HuH-7 (cell line): ENCODE measurements around the gene ATF6.

Source experiments
- DNase-seq: peaks from one replicate; pipeline ENCODE4 v3.0.0; 2011; ENCODE audit warnings: low spot score

ATF6 gene

DNA sequence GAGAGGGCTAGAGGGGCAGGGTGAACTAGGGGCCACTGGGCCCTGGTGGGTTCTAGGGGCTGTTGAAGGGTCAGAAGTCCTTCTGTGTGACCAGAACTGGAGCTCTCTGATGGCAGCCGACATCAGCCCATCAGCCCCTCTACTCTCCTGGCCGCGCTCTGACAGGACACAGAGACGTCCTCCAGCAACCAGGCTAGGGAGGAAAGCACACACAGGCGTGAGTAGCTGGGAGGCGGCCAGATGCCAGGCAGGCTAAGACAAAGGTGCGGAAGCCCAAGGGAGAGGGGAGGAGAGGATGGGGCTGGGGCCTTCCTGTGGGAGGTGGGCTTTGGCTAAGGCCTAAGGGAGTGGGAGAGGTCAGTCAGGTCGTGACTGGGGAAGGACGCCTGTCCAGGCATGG, 206.7 kb downstream of the ATF6 start:
- DNase-seq, result no peak

DNA sequence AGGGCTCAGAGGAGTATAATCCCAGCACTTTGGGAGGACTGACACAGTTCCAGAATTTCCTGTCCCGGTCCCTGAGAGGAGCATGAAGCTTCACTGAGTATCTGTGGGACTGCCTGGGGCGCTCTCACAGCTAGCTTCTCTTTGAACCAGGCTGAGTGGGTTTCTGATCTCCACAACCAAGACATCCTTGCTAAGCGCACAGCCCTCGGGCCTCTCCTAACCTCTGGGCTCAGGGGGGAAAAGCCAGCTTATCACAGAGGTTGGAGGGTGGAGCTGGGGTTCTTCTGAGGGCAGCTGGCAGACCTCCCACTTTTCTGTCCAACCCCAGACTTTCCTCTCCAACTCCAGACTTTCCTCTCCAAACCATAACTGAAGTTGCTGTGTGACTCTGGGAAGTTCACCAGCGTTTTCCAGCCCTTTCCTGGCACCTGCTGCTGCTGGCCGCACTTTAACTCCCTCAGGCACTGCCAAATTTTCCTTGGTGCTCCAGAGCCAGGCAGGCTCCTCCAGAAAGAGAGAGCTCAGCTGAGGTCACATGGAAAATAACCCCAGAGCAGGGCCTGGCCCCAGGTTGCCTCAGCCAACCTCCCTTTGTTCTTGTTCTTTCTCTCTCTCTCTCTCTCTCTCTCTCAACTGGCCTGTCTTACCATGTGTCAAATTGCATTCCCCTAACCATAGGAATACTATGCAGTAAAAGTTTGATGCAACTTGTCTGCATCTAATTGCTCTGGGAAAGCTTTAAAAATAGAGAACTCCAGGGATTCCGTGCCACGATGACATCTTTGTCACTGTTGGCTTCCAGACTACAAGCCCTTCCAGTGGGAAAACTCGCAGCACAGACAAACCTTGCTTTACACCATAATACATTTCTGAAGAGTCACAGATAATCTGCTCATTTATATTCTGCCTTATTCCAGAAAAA, 208.1 kb downstream of the ATF6 start:
- DNase-seq, result no peak

GRCh38 chr1:161978011-161978790, 212.1 kb downstream of the ATF6 start:
- DNase-seq, result no peak

DNA sequence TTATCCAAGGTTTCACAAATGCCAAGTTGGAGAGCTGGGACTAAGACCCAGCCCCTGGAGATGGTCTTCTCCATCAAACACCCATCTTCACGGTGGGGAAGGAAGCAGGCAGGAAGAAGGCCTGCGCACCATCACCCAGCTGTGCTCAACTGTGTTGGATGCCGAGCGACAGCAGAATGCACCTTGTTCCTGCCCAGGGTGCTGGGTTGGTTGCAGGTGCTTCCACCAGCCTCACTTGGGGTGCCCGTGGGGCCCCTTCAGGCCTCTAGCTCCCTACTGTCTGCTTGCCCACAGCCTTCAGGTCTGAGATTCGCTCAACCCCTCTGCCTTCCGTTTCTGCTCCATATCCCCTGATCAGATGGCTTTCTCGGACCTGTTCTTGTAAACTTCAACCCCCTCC, 215.0 kb downstream of the ATF6 start:
- no peak for DNase-seq

DNA sequence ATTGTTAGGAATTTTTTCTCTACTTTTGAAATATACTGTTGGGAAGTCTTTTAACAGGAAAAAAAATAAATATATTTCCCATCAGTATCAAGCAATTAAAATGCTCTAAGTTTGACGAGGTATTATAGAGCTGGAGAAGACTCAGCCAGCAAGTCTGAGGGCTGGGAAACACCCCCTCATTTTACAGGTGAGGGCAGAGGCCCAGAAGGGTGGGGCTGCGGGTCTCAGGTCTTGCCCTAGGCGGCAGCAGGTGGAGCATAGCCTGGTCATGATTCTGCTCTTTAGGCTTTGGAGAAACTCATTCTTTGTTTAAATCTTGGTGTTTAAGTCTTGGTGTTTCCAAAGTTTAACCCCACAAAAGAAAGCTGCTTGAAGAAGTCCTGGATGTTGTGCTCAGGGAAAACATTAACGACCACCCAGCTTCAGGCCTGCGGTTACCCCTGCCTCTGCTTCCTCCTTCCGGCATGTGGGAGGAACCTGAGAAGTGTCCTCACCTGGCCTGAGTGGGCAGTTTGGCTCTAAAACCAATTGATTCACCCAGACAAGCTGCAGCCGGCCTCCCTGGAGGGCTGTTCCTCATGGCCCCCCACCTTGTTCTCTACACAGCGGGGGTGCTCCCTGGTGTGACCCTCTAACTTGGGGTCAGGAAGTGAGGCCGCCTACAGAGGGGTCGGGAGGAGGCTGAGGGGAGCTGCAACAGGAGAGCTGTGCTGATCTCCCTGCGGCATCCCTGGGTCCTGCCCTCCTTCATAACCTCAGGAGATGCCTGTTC, 215.8 kb downstream of the ATF6 start:
- no peak for DNase-seq

DNA sequence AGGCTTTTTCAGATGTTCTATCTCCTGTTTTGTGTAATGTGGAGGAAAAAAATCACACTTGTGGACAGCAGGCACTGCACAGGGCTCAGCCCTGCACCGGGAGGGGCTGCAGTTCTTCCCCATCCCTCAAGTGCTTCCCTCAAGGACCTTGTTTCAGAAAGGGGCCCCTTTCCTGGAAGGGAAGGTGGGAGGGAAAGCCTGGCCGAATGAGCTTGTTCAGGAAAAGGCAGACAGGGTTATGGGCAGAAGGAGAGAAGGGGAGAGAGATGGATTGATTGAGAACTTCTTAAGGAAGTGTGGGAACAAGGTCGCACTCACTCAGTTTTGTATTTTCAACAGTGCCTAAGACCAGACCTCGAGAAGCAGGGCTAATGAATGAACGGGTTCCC, 216.4 kb downstream of the ATF6 start:
- DNase-seq, result no peak

GRCh38 chr1:161982917-161983316, 216.8 kb downstream of the ATF6 start:
- no peak for DNase-seq

GRCh38 chr1:161983725-161984124, 217.6 kb downstream of the ATF6 start:
- no peak for DNase-seq

DNA sequence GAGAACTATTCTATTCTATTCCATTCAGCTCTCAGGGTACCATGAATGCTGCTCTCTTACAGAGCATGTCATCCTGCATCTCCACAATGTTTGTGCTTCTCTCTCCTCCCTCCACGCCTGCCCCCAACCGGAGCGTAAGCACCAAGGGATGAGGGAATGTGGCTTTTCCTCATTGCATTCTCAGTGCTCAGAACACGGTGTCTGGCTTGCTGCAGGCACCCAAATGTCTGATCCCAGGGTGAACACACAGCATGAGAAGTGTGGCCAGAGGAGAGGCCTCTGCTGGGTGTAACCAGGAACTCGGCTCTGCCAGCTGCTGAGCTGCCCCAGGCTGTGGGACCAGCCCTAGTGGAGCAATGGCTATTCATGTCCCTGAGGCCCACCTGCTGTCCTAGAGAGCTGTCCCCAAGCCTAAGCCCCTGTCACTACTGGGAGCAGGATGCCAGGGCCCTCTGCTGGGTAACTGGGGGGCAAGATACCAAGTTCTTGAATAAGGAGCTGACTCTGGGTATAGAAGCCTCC, 219.2 kb downstream of the ATF6 start:
- no peak for DNase-seq

GRCh38 chr1:161986328-161986727, 220.2 kb downstream of the ATF6 start:
- no peak for DNase-seq

DNA sequence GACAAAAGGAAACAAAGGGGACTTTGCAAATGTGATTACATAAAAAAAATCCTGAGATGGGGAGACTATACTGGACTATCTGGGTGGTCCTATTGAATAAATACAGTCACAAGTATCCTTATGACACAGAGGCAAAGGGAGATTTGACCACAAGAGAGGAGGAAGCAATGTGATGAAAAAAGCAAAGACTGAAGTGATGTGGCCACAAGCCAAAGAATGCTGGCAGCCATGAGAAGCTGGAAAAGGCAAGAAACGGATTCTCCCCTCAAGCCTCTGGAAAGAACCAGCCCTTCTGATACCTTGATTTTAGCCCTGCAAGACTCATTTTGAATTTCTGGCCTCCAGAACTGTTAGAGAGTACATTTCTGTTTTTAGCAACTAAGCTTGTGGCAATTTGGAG, 221.2 kb downstream of the ATF6 start:
- DNase-seq, result no peak

DNA sequence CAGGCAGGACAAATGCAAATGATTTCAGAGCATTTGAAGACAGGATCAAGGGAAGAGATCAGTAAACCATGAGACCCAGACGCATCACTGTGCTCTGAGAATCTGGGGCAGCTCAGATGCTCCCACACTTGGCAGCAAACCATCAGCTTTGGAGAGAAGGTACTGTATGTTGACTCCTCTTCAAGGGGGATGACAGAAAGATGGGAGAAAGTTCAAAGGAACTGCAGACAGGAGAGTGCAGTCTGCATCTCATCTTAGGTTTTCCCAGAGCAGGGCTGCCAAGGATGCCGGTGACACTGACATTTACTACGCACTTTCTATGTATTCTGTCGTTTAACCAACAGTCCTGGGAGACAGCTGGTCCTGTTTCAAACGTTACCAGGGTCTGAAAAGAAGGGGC, 221.8 kb downstream of the ATF6 start:
- DNase-seq, result no peak

GRCh38 chr1:161988413-161988812, 222.3 kb downstream of the ATF6 start:
- DNase-seq, result no peak

GRCh38 chr1:161989108-161989507, 223.0 kb downstream of the ATF6 start:
- no peak for DNase-seq

DNA sequence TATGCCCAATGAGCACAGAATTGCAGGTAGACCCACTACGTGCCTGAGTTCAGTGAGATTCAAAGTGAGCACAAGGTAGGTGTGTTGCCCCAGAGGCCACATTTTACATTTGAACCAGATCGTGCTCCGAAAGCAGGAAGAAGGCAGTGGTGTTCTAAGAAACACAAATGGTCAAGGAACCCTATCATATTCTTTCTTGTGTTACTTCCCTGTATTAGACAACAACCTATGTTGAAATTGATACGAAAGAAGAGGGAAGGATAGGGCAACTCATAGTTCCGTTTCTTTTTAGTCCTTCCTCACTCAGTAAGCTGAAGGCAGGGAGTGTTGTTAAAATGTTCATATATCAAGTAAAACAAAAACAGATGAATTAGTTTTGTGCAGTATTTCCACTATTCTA, 223.7 kb downstream of the ATF6 start:
- DNase-seq, result no peak

GRCh38 chr1:161993576-161993975, 227.5 kb downstream of the ATF6 start:
- no peak for DNase-seq

DNA sequence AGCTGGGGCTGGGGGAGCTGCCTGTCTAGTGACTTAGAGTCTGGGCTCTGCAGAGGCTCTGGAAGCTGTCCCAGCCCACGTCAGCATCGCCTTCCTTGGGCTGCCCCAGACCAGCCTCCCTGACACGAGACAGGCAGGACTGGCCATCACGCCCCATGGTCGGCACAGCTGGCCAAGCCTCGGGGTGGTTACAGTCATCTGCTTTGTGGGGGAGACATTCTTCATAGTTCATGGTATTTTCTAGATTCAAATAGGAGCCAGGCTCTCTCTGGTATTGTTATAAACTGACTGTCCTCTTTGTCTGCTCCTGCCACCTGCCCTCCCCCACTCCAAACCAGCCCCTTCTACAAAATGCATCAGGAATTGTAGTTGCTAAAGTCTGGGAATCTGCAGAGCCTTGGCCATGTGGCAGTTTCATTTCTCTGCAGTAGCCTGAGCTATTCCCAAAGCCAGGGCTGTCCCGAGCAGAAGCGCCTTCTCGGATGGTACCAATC, 228.1 kb downstream of the ATF6 start:
- no peak for DNase-seq

DNA sequence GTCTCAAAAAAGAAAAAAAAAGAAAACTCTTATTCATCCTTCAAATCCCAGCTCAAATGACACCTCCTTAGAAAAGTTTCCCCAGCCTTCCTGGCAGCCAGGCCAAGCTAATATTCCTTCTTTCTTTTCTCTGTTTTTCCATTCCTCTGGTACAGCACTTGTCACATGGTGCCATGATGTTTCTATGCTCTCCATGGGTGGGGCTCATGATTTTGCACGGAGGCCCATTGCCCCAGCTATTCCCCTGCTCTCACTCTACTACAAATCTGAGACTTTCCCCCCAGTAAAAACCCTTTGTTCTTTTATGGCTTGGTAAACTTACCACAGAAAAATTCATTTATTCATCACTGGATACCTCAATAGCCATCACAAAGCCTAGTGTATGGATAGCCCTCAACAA, 231.0 kb downstream of the ATF6 start:
- DNase-seq, result no peak

GRCh38 chr1:161998811-161999210, 232.7 kb downstream of the ATF6 start:
- no peak for DNase-seq

- no peak for DNase-seq
Observed at GRCh38 chr1:161999301-162000052, 233.4 kb downstream of the ATF6 start.

DNA sequence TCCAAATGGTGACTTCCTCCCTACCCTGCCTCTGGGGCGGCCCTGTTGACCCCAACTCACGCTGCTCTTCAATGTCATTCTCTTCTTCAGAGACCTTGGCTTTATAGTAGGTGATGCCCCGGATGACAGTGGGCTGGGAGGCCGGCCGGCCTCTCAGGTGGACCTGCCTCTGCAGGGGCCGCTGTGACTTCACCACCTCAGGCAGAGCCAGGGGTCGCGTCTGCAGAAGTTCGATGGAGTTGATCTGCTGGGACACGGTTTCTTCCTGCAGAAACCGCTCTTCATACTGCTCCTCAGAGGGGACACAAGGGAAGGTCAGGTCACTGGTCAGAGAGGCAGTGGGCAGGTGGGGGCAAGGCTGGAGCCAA, 233.9 kb downstream of the ATF6 start:
- DNase-seq, result no peak
